Endodermal cell (in vitro differentiated cells): ENCODE results near the gene HLA-A. TPM values are rescaled to one million over a fixed set of nuclear protein-coding genes. Genes with fewer than 3 reads are reported as not detected.

Experiments
- DNase-seq: peaks from one replicate; pipeline ENCODE4 v3.0.0-alpha.2; 2017
- H3K27ac ChIP-seq: 2 replicates; pipeline ENCODE4 v1.5.1; 2013; ENCODE audit warnings: mild to moderate bottlenecking, low read depth, low read length, moderate library complexity
- H3K27me3 ChIP-seq: 2 replicates; pipeline ENCODE4 v1.6.1; 2013; ENCODE audit warnings: mild to moderate bottlenecking, low read length, moderate library complexity; ENCODE audit not compliant: insufficient read depth, control insufficient read depth, poor library complexity, severe bottlenecking
- H3K36me3 ChIP-seq: 2 replicates; pipeline ENCODE4 v1.7.0; 2013; ENCODE audit warnings: mild to moderate bottlenecking, low read length, moderate library complexity; ENCODE audit not compliant: control insufficient read depth, insufficient read depth
- H3K4me1 ChIP-seq: one replicate; pipeline ENCODE4 v1.7.0; 2013; ENCODE audit warnings: low read length; ENCODE audit not compliant: control insufficient read depth, insufficient read depth
- H3K4me3 ChIP-seq: 2 replicates; pipeline ENCODE4 v1.5.1; 2013; ENCODE audit warnings: mild to moderate bottlenecking, low read length, moderate library complexity
- H3K9ac ChIP-seq: 2 replicates; pipeline ENCODE4 v1.6.1; 2013; ENCODE audit warnings: mild to moderate bottlenecking, low read length, moderate library complexity; ENCODE audit not compliant: poor library complexity, severe bottlenecking; ENCODE audit errors: extremely low read depth
- H3K9me3 ChIP-seq: 2 replicates; pipeline ENCODE4 v1.6.1; 2013; ENCODE audit warnings: mild to moderate bottlenecking, low read length, moderate library complexity; ENCODE audit not compliant: control insufficient read depth
- H3K27ac Mint-ChIP-seq: 2 replicates; pipeline ENCODE4 v1.8.0; 2020; ENCODE audit warnings: mixed read lengths
- H3K27me3 Mint-ChIP-seq: 2 replicates; pipeline ENCODE4 v1.8.0; 2021; ENCODE audit warnings: mild to moderate bottlenecking, mixed read lengths; ENCODE audit not compliant: insufficient read depth
- H3K36me3 Mint-ChIP-seq: 2 replicates; pipeline ENCODE4 v1.8.0; 2020; ENCODE audit warnings: low read depth, mixed read lengths
- H3K4me1 Mint-ChIP-seq: 2 replicates; pipeline ENCODE4 v1.8.0; 2020; ENCODE audit warnings: mixed read lengths
- H3K4me3 Mint-ChIP-seq: 2 replicates; pipeline ENCODE4 v1.8.0; 2020; ENCODE audit warnings: mild to moderate bottlenecking, moderate library complexity, mixed read lengths
- H3K9me3 Mint-ChIP-seq: 2 replicates; pipeline ENCODE4 v1.8.0; 2020; ENCODE audit warnings: mild to moderate bottlenecking, mixed read lengths
- CTCF ChIP-seq: fragments of 200-600 bp; sonication (generic); conservative IDR thresholded peaks from 2 replicates; pipeline ENCODE4 v1.5.0; 2021; ENCODE audit warnings: antibody characterized with exemption, mild to moderate bottlenecking
- WGBS, 2 experiments: methylation state at CpG; one replicate each; pipeline versions ENCODE4 v1.1.5 to v1.1.7; 2013; ENCODE audit warnings: missing lambda C conversion rate in 2 of 2, mixed read lengths in 1 of 2; ENCODE audit not compliant: insufficient coverage in 1 of 2, insufficient read length in 1 of 2; 5-methylcytosine and 5-hydroxymethylcytosine counted together
- total RNA-seq, 2 donors: library from RNA; stranded (reverse); fragmentation: NEBNext Ultra II Directional in 1 of 2; extraction: Animal tissue kit (Norgen Biotek cat#: 25700) in 1 of 2; gene quantifications; 2 replicates in 1 of 2; 3 replicates in 1 of 2; pipeline ENCODE4 v1.2.1, GENCODE V29; 2021

The HLA-A gene
- total RNA-seq, 2 donors from 2014 or later = 212 to 282 TPM

- Mint-ChIP-seq H3K27me3 (peaks cover 12% of the 10 kb centered on the region), H3K4me3 (no peak overlapping the region), H3K27ac (no peak overlapping the region), H3K4me1 (no peaks in the 10 kb centered on the region), H3K9me3 (no peaks in the 10 kb centered on the region), H3K36me3 (no peaks in the 10 kb centered on the region)
- Histone ChIP-seq H3K27me3 (no peaks in the 10 kb centered on the region), H3K9me3 (no peaks in the 10 kb centered on the region), H3K4me3 (no peak overlapping the region), H3K36me3 (no peaks in the 10 kb centered on the region), H3K4me1 (no peaks in the 10 kb centered on the region), H3K27ac (no peak overlapping the region), H3K9ac (no peak overlapping the region)
- WGBS, 2 experiments = 69% methylated on average over 2 to 3 of the region's 3 CpGs
- TF ChIP-seq CTCF = no peak
- DNase-seq = no peak
These were observed 10.7 kb downstream of the HLA-A start for GRCh38 chr6:29953001-29953441.

GRCh38 chr6:29953686-29954085 is 11.4 kb downstream of the HLA-A start:
- Histone ChIP-seq H3K27ac (no peak overlapping the region), H3K27me3 (no peaks in the 10 kb centered on the region), H3K9me3 (no peaks in the 10 kb centered on the region), H3K4me1 (no peaks in the 10 kb centered on the region), H3K36me3 (no peaks in the 10 kb centered on the region), H3K4me3 (no peak overlapping the region), H3K9ac (no peak overlapping the region)
- H3K36me3 Mint-ChIP-seq = no peaks in the 10 kb centered on the region
- no peak for DNase-seq
- H3K27ac Mint-ChIP-seq = no peak overlapping the region
- WGBS, 2 experiments = 35 to 80% methylated on average over 1 to 2 of the region's 2 CpGs
- H3K9me3 Mint-ChIP-seq = no peaks in the 10 kb centered on the region
- no peak for TF ChIP-seq CTCF
- H3K4me1 Mint-ChIP-seq = no peaks in the 10 kb centered on the region
- H3K27me3 Mint-ChIP-seq = peaks cover 14% of the 10 kb centered on the region
- H3K4me3 Mint-ChIP-seq = no peak overlapping the region

- Mint-ChIP-seq H3K27me3 (peaks cover 14% of the 10 kb centered on the region), H3K9me3 (no peaks in the 10 kb centered on the region), H3K36me3 (no peaks in the 10 kb centered on the region), H3K4me1 (no peaks in the 10 kb centered on the region), H3K27ac (no peak overlapping the region), H3K4me3 (no peak overlapping the region)
- H3K9ac ChIP-seq = no peak overlapping the region
- no peak for DNase-seq
- H3K4me3 ChIP-seq = no peak overlapping the region
- TF ChIP-seq CTCF = no peak
- H3K36me3 ChIP-seq = no peaks in the 10 kb centered on the region
- H3K9me3 ChIP-seq = no peaks in the 10 kb centered on the region
- no peaks in the 10 kb centered on the region for H3K4me1 ChIP-seq
- WGBS, 2 experiments = 0% methylated on average over 1 of the region's 1 CpG; no CpG with 5 or more reads in 1 of the 2 experiments
- H3K27ac ChIP-seq = no peak overlapping the region
- no peaks in the 10 kb centered on the region for H3K27me3 ChIP-seq
These were observed 11.9 kb downstream of the HLA-A start for GRCh38 chr6:29954272-29954671.
